Measurements from ENCODE around the gene HAUS1. TPM values are rescaled to one million over a fixed set of nuclear protein-coding genes. Genes with fewer than 3 reads are reported as not detected.

Gene HAUS1
- total and polyA plus RNA-seq, 2 of the 4 experiments (the other 2 are of a cell fraction) = 25.3 to 33.4 TPM

DNA sequence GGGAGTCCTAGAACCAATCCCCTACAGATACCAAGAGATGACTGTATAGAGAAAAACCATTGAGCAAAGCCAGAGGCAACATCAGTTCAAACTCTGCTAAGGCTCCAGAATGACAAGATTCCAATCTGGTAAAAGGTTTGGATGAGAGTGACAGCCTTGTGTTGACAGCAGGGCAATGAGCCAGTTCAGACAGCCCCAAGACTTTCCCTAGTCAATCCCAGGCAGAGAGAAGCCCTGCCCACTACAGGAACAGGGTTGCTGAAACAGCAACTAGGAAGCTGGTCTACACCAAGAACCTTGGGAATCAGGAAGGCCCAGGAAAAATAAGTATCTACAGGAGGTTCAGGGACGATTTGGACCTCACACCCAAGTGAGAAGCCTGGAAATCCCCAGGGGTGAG, 35.4 kb upstream of the HAUS1 start:
- Histone ChIP-seq H3K36me3 (ENCODE audit: control insufficient read depth, insufficient read depth, low read length) (no peaks in the 10 kb centered on the region), H3K27ac (ENCODE audit: insufficient read depth, low read length) (no peak overlapping the region), H3K4me3 (ENCODE audit: insufficient read depth, low read depth, low read length) (no peak overlapping the region), H3K56ac (ENCODE audit: extremely low read depth, insufficient read depth, low read length) (no peak overlapping the region), H3K23ac (ENCODE audit: low read depth, low read length) (no peak overlapping the region), H3K27me3 (ENCODE audit: control insufficient read depth, insufficient read depth, low read length) (no peaks in the 10 kb centered on the region), H4K5ac (ENCODE audit: low read depth, low read length) (0 out of 2 replicates have a peak overlapping the region, but pooled peaks have one; percentile 0), H2BK120ac (ENCODE audit: low read depth, low read length) (no peak overlapping the region), H3K79me1 (ENCODE audit: low read depth in 1 of 2, low read length in 2 of 2) (peaks cover 9 to 49% of the 10 kb centered on the region in 2 experiments), H3K9ac (ENCODE audit: low read depth, low read length) (no peak overlapping the region), H2AK9ac (replicated peaks; ENCODE audit: low read depth, low read length, poor library complexity) (no peak overlapping the region), H2BK15ac (ENCODE audit: low read depth, low read length) (peak overlapping the region; percentile 59; the same call in 1 of the 3 replicates), H2AK5ac (ENCODE audit: low read depth, low read length) (no peak overlapping the region), H3K14ac (replicated peaks; ENCODE audit: low read depth, low read length) (peak overlapping the region; percentile 51; the same call in 1 of the 2 replicates), H4K8ac (ENCODE audit: low read depth in 2 of 2, low read length in 2 of 2) (peak overlapping the region; percentile 24 to 65; a peak in 2 of 4 replicates), H2BK5ac (ENCODE audit: low read depth, low read length, poor library complexity, severe bottlenecking) (peak overlapping the region; percentile 84), H3K4me1 (ENCODE audit: control insufficient read depth, insufficient read depth, low read length) (peaks cover 18% of the 10 kb centered on the region), H3K4me2 (ENCODE audit: low read depth, low read length) (no peak overlapping the region), H2AFZ (replicated peaks; ENCODE audit: low read length, poor library complexity) (no peak overlapping the region), H3K18ac (ENCODE audit: low read depth, low read length) (peak overlapping the region; percentile 8; the same call in 1 of the 2 replicates), H3K4ac (ENCODE audit: low read depth, low read length) (peak overlapping the region; percentile 28; the same call in 1 of the 2 replicates), H4K20me1 (ENCODE audit: insufficient read depth, low read length) (no peaks in the 10 kb centered on the region; the same call in 1 of the 2 replicates), H2BK20ac (ENCODE audit: low read depth, low read length) (no peak overlapping the region), H3K9me1 (ENCODE audit: insufficient read depth, low read length) (peaks cover 6% of the 10 kb centered on the region), H3K9me3 (ENCODE audit: control insufficient read depth, insufficient read depth, low read length) (no peaks in the 10 kb centered on the region), H4K91ac (ENCODE audit: insufficient read depth, low read depth, low read length) (peak overlapping the region; percentile 34; the same call in 1 of the 2 replicates)
- ChIA-PET POLR2A (ENCODE audit: unreplicated experiment) (no interaction called here), CTCF (no interaction called here)
- intact Hi-C loops (cut with micrococcal nuclease) = no loop called here
- TF ChIP-seq MAZ (IDR thresholded peaks at IDR 0.05; ENCODE audit: borderline replicate concordance, low read depth, low read length) = no peak
- TF ChIP-seq, protein P1, sequence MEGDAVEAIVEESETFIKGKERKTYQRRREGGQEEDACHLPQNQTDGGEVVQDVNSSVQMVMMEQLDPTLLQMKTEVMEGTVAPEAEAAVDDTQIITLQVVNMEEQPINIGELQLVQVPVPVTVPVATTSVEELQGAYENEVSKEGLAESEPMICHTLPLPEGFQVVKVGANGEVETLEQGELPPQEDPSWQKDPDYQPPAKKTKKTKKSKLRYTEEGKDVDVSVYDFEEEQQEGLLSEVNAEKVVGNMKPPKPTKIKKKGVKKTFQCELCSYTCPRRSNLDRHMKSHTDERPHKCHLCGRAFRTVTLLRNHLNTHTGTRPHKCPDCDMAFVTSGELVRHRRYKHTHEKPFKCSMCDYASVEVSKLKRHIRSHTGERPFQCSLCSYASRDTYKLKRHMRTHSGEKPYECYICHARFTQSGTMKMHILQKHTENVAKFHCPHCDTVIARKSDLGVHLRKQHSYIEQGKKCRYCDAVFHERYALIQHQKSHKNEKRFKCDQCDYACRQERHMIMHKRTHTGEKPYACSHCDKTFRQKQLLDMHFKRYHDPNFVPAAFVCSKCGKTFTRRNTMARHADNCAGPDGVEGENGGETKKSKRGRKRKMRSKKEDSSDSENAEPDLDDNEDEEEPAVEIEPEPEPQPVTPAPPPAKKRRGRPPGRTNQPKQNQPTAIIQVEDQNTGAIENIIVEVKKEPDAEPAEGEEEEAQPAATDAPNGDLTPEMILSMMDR (conservative IDR thresholded peaks at IDR 0.05; ENCODE audit: low read depth, low read length) = no peak
- TF ChIP-seq SMC3 (IDR thresholded peaks at IDR 0.05; ENCODE audit: low read depth, low read length) = no peak
- TF ChIP-seq MXI1 (IDR thresholded peaks at IDR 0.05; ENCODE audit: borderline replicate concordance, low read depth, low read length) = no peak
- TF ChIP-seq RFX5 (IDR thresholded peaks at IDR 0.05; ENCODE audit: low read depth, low read length) = no peak
- no peak for TF ChIP-seq CHD1 (IDR thresholded peaks at IDR 0.05; ENCODE audit: low read depth, low read length)
- TF ChIP-seq RCOR1 (IDR thresholded peaks at IDR 0.05; ENCODE audit: insufficient replicate concordance, low read length) = no peak
- TF ChIP-seq POLR2A (IDR thresholded peaks at IDR 0.05; ENCODE audit: low read depth, low read length) = no peak
- TF ChIP-seq MAFK (IDR thresholded peaks at IDR 0.05; ENCODE audit: low read depth, low read length) = no peak
- no peak for TF ChIP-seq FOS (IDR thresholded peaks at IDR 0.05; ENCODE audit: low read depth, low read length)
- TF ChIP-seq BHLHE40 (IDR thresholded peaks at IDR 0.05; ENCODE audit: low read depth, low read length) = no peak
- TF ChIP-seq NFE2L2 (IDR thresholded peaks at IDR 0.05; ENCODE audit: low read depth, low read length) = no peak
- WGBS, 2 experiments (ENCODE audit: extremely low coverage in 2 of 2, insufficient read length in 1 of 2) = no CpG with 5 or more reads among the region's 1 CpG
- dilution Hi-C loops (cut with HindIII; ENCODE audit: low sequenced_read_pairs, unreplicated experiment) = no loop called here
- in situ Hi-C loops (cut with MboI; ENCODE audit: low sequenced_read_pairs) = no loop called here
- DNase-seq = no peak
- no TSS peak for BruUV-seq (replicated peaks)
- ATAC-seq (ENCODE audit: low read depth) = no peak

All from IMR-90 (cell line).